K562 (cell line): ENCODE results near the gene SCTR.

Source experiments
- CHD4 ChIP-seq: fragments of 200-600 bp; sonication (generic); IDR thresholded peaks from 3 replicates; pipeline ENCODE4 v1.6.1; 2012; ENCODE audit warnings: low read depth, mild to moderate bottlenecking, mixed read lengths, low read length, inconsistent platforms; ENCODE audit not compliant: insufficient read depth, insufficient replicate concordance, poor library complexity, severe bottlenecking
- CREB1 ChIP-seq, 2 experiments: sonication (generic) in 1 of 2; formaldehyde crosslinking in 1 of 2; IDR thresholded peaks; 2 replicates each; pipeline versions ENCODE4 v1.6.1 to v1.8.0; 2012 to 2022; ENCODE audit warnings: inconsistent platforms in 1 of 2, mild to moderate bottlenecking in 1 of 2, missing genetic modification reagents in 1 of 2, moderate library complexity in 1 of 2
- ESRRA ChIP-seq: fragments of 450-650 bp; IDR thresholded peaks from 2 replicates; pipeline ENCODE4 v1.6.1; 2014; ENCODE audit warnings: low read depth, mild to moderate bottlenecking, moderate library complexity, borderline replicate concordance
- ILK ChIP-seq: fragments of 450-650 bp; IDR thresholded peaks from 2 replicates; pipeline ENCODE4 v1.6.1; 2016; ENCODE audit warnings: missing genetic modification characterization, low read depth, mild to moderate bottlenecking, missing compliant biosample characterization, moderate library complexity, borderline replicate concordance
- MGA ChIP-seq: fragments of 450-650 bp; IDR thresholded peaks from 2 replicates; pipeline ENCODE4 v1.6.1; 2016; ENCODE audit warnings: mild to moderate bottlenecking, moderate library complexity
- NR0B1 ChIP-seq: fragments of 450-650 bp; IDR thresholded peaks from one replicate; pipeline ENCODE4 v1.6.1; 2018; ENCODE audit warnings: mild to moderate bottlenecking, moderate library complexity; ENCODE audit not compliant: partially characterized antibody
- TAL1 ChIP-seq: fragments of 450-650 bp; IDR thresholded peaks from 2 replicates; pipeline ENCODE4 v1.6.1; 2016; ENCODE audit warnings: mild to moderate bottlenecking
- U2AF1 ChIP-seq: fragments of 200-400 bp; formaldehyde crosslinking; optimal IDR thresholded peaks from 2 replicates; pipeline ENCODE3; 2017; ENCODE audit warnings: mild to moderate bottlenecking, low read depth, low read length, moderate library complexity
- ZNF124 ChIP-seq: sonication (generic); formaldehyde crosslinking; IDR thresholded peaks from 2 replicates; pipeline ENCODE4 v1.8.1; 2022; ENCODE audit warnings: missing genetic modification reagents
- TF ChIP-seq, protein P1 (sequence below): sonication (generic); formaldehyde crosslinking; IDR thresholded peaks from 2 replicates; pipeline ENCODE4 v1.8.0; 2023; ENCODE audit warnings: mild to moderate bottlenecking, missing genetic modification reagents

DNA sequence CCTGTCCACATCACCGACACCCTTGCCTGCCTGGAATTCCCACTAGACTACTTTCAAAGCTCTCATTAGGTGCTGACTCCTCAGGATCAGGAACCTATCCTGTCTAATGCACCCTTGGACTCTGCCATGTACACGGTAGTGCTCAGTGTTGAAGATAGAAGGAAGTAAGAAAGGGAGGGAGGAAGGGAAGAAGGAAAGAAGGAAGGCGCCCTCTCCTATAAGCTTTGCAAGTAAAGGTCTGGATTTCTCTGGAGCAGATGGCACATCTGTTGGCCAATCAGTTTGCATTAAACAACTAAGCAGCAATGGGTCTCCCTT is 45.3 kb downstream of the SCTR start:
- TF ChIP-seq ILK (tag) (no peak), CHD4 (no peak), ZNF124 (CRISPR knock-in tag) (no peak), NR0B1 (no peak), CREB1 (IDR thresholded peaks at IDR 0.05) (no peak), CREB1 (CRISPR knock-in tag; IDR thresholded peaks at IDR 0.05) (no peak), U2AF1 (no peak), TAL1 (no peak), ESRRA (no peak), MGA (no peak)
- TF ChIP-seq, protein P1, sequence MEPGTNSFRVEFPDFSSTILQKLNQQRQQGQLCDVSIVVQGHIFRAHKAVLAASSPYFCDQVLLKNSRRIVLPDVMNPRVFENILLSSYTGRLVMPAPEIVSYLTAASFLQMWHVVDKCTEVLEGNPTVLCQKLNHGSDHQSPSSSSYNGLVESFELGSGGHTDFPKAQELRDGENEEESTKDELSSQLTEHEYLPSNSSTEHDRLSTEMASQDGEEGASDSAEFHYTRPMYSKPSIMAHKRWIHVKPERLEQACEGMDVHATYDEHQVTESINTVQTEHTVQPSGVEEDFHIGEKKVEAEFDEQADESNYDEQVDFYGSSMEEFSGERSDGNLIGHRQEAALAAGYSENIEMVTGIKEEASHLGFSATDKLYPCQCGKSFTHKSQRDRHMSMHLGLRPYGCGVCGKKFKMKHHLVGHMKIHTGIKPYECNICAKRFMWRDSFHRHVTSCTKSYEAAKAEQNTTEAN (CRISPR knock-in tag): no peak
